Measurements from ENCODE around the gene MOB3A. TPM values are rescaled to one million over a fixed set of nuclear protein-coding genes. Genes with fewer than 3 reads are reported as not detected.
A peak's percentile ranks its signal among the peaks of the same experiment; 100 is the strongest.

Gene MOB3A
- total RNA-seq, 1 experiment from 2014 or later, result 20.6 TPM

DNA sequence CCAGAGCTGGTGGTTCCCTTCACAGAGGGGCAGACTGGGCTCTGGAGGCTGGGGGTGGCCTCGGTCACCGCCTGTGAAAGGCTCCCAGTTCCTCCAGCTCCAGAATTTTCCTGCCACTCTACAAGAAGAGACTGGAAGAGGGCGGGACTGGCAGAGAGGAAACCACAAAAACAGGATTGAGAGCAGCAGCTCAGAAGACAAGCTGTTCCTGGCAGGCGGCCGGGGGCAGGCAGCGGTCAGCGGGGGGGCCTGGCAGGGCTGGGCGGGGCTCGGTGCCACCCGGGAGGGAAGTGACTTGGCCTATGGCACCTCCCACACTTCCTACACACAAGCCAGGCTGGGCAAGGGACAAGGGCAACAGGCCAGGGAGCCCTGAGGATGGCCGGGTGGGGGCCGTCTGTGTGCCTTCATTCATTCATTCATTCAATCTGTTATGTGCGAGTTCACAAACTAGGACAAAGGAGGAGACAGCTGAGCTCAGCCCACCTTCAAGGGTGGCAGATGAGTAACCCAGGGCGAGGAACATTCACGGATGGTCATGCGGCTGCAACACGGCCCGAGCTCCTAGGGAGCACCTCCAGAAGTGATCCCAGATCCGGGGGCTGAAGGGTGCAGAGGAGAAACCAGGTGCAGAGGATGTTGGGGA, 63.7 kb downstream of the MOB3A start:
- DNase-seq (ENCODE audit: low read depth in 1 of 2, low spot score in 2 of 2), result peak; percentile 78 to 94
- H3K9me3 ChIP-seq (replicated peaks), result peaks cover 3% of the 10 kb centered on the region; the same call in 1 of the 2 replicates
- H3K4me3 ChIP-seq, result no peak overlapping the region
- peak overlapping the region; percentile 0; the same call in 1 of the 2 replicates for H3K27ac ChIP-seq
- H3K36me3 ChIP-seq, result no peaks in the 10 kb centered on the region
- no peaks in the 10 kb centered on the region for H3K27me3 ChIP-seq (replicated peaks)
- peaks cover 23% of the 10 kb centered on the region for H3K4me1 ChIP-seq (replicated peaks)

DNA sequence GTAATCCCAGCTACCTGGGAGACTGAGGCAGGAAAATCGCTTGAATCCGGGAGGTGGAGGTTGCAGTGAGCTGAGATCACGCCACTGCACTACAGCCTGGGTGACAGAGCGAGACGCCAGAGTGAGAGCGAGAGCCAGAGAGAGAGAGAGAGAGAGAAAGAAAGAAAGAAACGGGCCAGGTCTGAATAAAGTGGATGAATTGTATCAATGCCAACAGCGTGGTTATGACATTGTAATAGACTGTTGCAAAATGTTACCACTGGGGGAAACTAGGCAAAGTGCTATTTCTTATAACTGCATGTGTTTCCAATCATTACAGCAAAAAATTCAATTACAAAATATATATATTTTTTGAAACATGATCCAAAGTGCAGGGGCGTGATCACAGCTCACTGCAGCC, 68.8 kb downstream of the MOB3A start:
- Histone ChIP-seq H3K36me3 (no peaks in the 10 kb centered on the region), H3K4me1 (replicated peaks) (peaks cover 18% of the 10 kb centered on the region), H3K27me3 (replicated peaks) (no peaks in the 10 kb centered on the region), H3K9me3 (replicated peaks) (no peaks in the 10 kb centered on the region), H3K27ac (no peak overlapping the region), H3K4me3 (no peak overlapping the region)
- DNase-seq (ENCODE audit: low read depth in 1 of 2, low spot score in 2 of 2), result no peak

DNA sequence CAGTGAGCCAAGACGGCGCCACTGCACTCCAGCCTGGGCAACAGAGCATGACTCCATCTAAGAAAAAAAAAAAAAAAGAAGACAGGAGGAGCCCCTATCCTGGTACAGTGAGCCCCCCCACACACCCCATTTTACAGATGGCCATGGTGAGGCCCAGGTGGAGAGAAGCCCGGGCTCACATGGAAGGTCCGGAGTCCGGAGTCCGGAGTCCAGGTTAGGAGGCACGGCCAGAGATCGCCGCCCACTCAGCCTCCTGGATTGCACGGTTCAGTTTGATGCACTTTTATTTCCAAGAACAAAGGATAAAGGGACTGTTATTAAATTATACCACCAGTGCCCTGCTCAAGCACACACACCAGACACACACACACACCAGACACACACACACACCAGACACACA, 69.4 kb downstream of the MOB3A start:
- DNase-seq (ENCODE audit: low read depth in 1 of 2, low spot score in 2 of 2), result no peak
- no peak overlapping the region for H3K4me3 ChIP-seq
- peaks cover 12% of the 10 kb centered on the region for H3K4me1 ChIP-seq (replicated peaks)
- H3K36me3 ChIP-seq, result no peaks in the 10 kb centered on the region
- H3K9me3 ChIP-seq (replicated peaks), result no peaks in the 10 kb centered on the region
- H3K27ac ChIP-seq, result no peak overlapping the region
- H3K27me3 ChIP-seq (replicated peaks), result no peaks in the 10 kb centered on the region

DNA sequence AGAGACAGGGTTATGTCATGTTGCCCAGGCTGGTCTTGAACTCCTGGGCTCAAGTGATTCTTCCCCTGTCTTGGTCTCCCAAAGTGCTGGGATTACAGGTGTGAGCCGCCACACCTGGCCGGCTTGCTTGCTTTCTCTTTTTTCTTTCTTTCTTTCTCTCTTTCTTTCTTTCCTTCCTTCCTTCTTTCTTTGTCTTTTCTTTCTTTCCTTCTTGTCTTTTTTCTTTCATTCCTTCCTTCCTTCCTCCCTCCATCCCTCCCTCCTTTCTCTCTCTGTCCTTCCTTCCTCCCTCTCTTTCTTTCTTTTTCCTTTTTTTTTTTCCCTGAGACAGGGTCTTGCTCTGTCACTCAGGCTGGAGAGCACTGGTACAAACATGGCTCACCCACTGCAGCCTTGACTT, 73.8 kb downstream of the MOB3A start:
- H3K4me1 ChIP-seq (replicated peaks), result no peaks in the 10 kb centered on the region
- no peaks in the 10 kb centered on the region for H3K36me3 ChIP-seq
- H3K9me3 ChIP-seq (replicated peaks), result no peaks in the 10 kb centered on the region
- no peaks in the 10 kb centered on the region for H3K27me3 ChIP-seq (replicated peaks)
- H3K27ac ChIP-seq, result no peak overlapping the region
- no peak overlapping the region for H3K4me3 ChIP-seq
- no peak for DNase-seq (ENCODE audit: low read depth in 1 of 2, low spot score in 2 of 2)

DNA sequence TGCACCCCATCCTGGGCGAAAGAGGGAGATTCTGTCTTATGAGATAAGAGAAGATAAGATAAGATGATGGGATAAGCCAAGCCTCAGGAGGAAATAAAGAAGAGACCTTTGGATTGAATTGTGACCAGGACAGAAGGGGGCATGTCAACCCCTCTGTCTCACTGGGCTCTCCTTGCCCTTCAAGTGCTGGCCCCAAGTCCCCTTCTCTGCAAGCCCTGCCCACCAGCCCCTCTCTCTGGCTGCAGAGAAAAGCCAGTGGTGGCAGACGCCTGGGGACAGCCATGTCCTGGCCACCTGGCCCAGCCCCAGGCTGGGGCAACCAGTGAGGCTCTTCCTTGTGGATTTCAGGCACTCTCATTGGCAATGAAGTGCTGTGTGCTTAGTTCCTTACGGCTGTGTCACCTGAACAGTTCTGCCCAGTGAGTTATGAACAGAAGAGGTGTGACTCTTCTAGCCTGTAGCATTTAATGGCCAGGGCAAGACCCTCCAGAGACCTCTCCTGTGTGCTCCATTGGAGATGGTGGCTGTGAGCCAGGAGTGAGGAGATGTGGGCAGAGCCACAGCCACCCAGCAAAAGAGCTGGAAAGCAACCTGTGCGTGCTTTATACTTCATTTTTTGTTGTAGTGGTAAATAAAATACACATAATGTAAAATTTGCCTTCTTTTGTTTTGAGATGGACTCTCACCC, 74.5 kb downstream of the MOB3A start:
- no peak for DNase-seq (ENCODE audit: low read depth in 1 of 2, low spot score in 2 of 2)
- no peak overlapping the region for H3K27ac ChIP-seq
- no peaks in the 10 kb centered on the region for H3K27me3 ChIP-seq (replicated peaks)
- no peaks in the 10 kb centered on the region for H3K4me1 ChIP-seq (replicated peaks)
- H3K9me3 ChIP-seq (replicated peaks), result no peaks in the 10 kb centered on the region
- no peaks in the 10 kb centered on the region for H3K36me3 ChIP-seq
- no peak overlapping the region for H3K4me3 ChIP-seq

Other genes starting within 250 kb of the MOB3A start
- gene REXO1, start 247.8 kb downstream of the MOB3A start, total RNA-seq (2014; rRNA removed; shearing (Covaris generic)), result 14.1 and 36.2 TPM in 2 replicates
- 5.6 and 8.7 TPM in 2 replicates for gene KLF16, start 232.7 kb downstream of the MOB3A start, total RNA-seq (2014; rRNA removed; shearing (Covaris generic))
- 91.9 and 101 TPM in 2 replicates for gene ABHD17A, start 210.8 kb downstream of the MOB3A start, total RNA-seq (2014; rRNA removed; shearing (Covaris generic))
- 2.4 and 9.1 TPM in 2 replicates for gene ADAT3, start 190.9 kb downstream of the MOB3A start, total RNA-seq (2014; rRNA removed; shearing (Covaris generic))
- gene SCAMP4, start 190.9 kb downstream of the MOB3A start, total RNA-seq (2014; rRNA removed; shearing (Covaris generic)), result 47.3 and 89.8 TPM in 2 replicates
- gene CSNK1G2, start 155.2 kb downstream of the MOB3A start, total RNA-seq (2014; rRNA removed; shearing (Covaris generic)), result 31.9 and 63.4 TPM in 2 replicates
- gene BTBD2, start 80.6 kb downstream of the MOB3A start, total RNA-seq (2014; rRNA removed; shearing (Covaris generic)), result 25.7 and 32.6 TPM in 2 replicates
- gene MKNK2, start 45.1 kb downstream of the MOB3A start, total RNA-seq (2014; rRNA removed; shearing (Covaris generic)), result 18.7 and 31.6 TPM in 2 replicates
- gene IZUMO4, start 589 bp upstream of the MOB3A start, total RNA-seq (2014; rRNA removed; shearing (Covaris generic)), result 1.9 TPM in 1 of 2 replicates, not detected in the other
- gene AP3D1, start 55.2 kb upstream of the MOB3A start, total RNA-seq (2014; rRNA removed; shearing (Covaris generic)), result 66.5 and 78.9 TPM in 2 replicates
- gene DOT1L, start 67.6 kb upstream of the MOB3A start, total RNA-seq (2014; rRNA removed; shearing (Covaris generic)), result 5.9 and 7.8 TPM in 2 replicates
- gene PLEKHJ1, start 140.0 kb upstream of the MOB3A start, total RNA-seq (2014; rRNA removed; shearing (Covaris generic)), result 91.7 and 116 TPM in 2 replicates
- gene SF3A2, start 140.5 kb upstream of the MOB3A start, total RNA-seq (2014; rRNA removed; shearing (Covaris generic)), result 13.8 and 44.9 TPM in 2 replicates
- 0.58 TPM in 1 of 2 replicates, not detected in the other for gene AMH, start 153.0 kb upstream of the MOB3A start, total RNA-seq (2014; rRNA removed; shearing (Covaris generic))
- not detected in 2 replicates for gene JSRP1, start 160.1 kb upstream of the MOB3A start, total RNA-seq (2014; rRNA removed; shearing (Covaris generic))
- gene PEAK3, start 185.8 kb upstream of the MOB3A start, total RNA-seq (2014; rRNA removed; shearing (Covaris generic)), result not detected in 2 replicates
- not detected in 2 replicates for gene LINGO3, start 211.8 kb upstream of the MOB3A start, total RNA-seq (2014; rRNA removed; shearing (Covaris generic))
- gene LSM7, start 232.3 kb upstream of the MOB3A start, total RNA-seq (2014; rRNA removed; shearing (Covaris generic)), result 218 and 270 TPM in 2 replicates
- gene SPPL2B, start 232.4 kb upstream of the MOB3A start, total RNA-seq (2014; rRNA removed; shearing (Covaris generic)), result 32.2 and 45.2 TPM in 2 replicates

Data from SJSA1 (cell line).